Neural cell (in vitro differentiated cells): Measurements from ENCODE around the gene NRL. TPM values are rescaled to one million over a fixed set of nuclear protein-coding genes. Genes with fewer than 3 reads are reported as not detected.
"Not testable (repeated sequence)": the region's sequence is repeated elsewhere in the genome, so short reads cannot be mapped to it uniquely, and the experiment has no call there.

ENCODE experiments used
- H2AFZ ChIP-seq: fragments of 200-600, 300-800 bp; sonication (generic), shearing (Covaris generic); 2 replicates; pipeline ENCODE4 v1.6.0; 2014; ENCODE audit warnings: low read depth, mild to moderate bottlenecking, antibody characterized with exemption, low read length, moderate library complexity
- H3F3A ChIP-seq: fragments of 200-600 bp; shearing (Covaris generic); 2 replicates; pipeline ENCODE4 v1.6.1; 2016; ENCODE audit warnings: mild to moderate bottlenecking, moderate library complexity, mixed read lengths, antibody characterized with exemption, low read length; ENCODE audit not compliant: insufficient read depth, poor library complexity, severe bottlenecking
- H3K27ac ChIP-seq: fragments of 200-600, 300-800 bp; sonication (generic), shearing (Covaris generic); 2 replicates; pipeline ENCODE4 v1.5.1; 2014; ENCODE audit warnings: mild to moderate bottlenecking, low read length, moderate library complexity
- H3K27me3 ChIP-seq: fragments of 300-800, 200-600 bp; sonication (generic), shearing (Covaris generic); 2 replicates; pipeline ENCODE4 v1.6.0; 2014; ENCODE audit warnings: mild to moderate bottlenecking, low read depth, low read length, moderate library complexity; ENCODE audit not compliant: insufficient read depth
- H3K36me3 ChIP-seq: fragments of 300-800, 200-600 bp; sonication (generic), shearing (Covaris generic); 2 replicates; pipeline ENCODE4 v1.5.1; 2014; ENCODE audit warnings: mild to moderate bottlenecking, antibody characterized with exemption, low read length, moderate library complexity; ENCODE audit not compliant: insufficient read depth
- H3K4me2 ChIP-seq: fragments of 300-800, 200-600 bp; sonication (generic), shearing (Covaris generic); 2 replicates; pipeline ENCODE4 v1.6.0; 2014; ENCODE audit warnings: mild to moderate bottlenecking, low read length
- H3K4me3 ChIP-seq: fragments of 300-800, 200-600 bp; sonication (generic), shearing (Covaris generic); 2 replicates; pipeline ENCODE4 v1.5.1; 2014; ENCODE audit warnings: mild to moderate bottlenecking, low read length, moderate library complexity
- H3K79me2 ChIP-seq: fragments of 200-600 bp; shearing (Covaris generic); replicated peaks from 2 replicates; pipeline ENCODE4 v1.6.0; 2014; ENCODE audit warnings: mild to moderate bottlenecking, low read length, moderate library complexity; ENCODE audit not compliant: insufficient read depth
- H3K9ac ChIP-seq: fragments of 300-800, 200-600 bp; sonication (generic), shearing (Covaris generic); 2 replicates; pipeline ENCODE4 v1.6.1; 2016; ENCODE audit warnings: mild to moderate bottlenecking, low read length, mixed read lengths
- H3K9me2 ChIP-seq: fragments of 200-600 bp; shearing (Covaris generic); 2 replicates; pipeline ENCODE4 v1.6.1; 2016; ENCODE audit warnings: mild to moderate bottlenecking, low read length, mixed read lengths; ENCODE audit not compliant: insufficient read depth
- H3K9me3 ChIP-seq: fragments of 200-600, 300-800 bp; sonication (generic), shearing (Covaris generic); 2 replicates; pipeline ENCODE4 v1.6.1; 2016; ENCODE audit warnings: mild to moderate bottlenecking, mixed run types, low read length, moderate library complexity, mixed read lengths
- H4K20me1 ChIP-seq: fragments of 200-600 bp; shearing (Covaris generic); 2 replicates; pipeline ENCODE4 v1.6.1; 2016; ENCODE audit warnings: mild to moderate bottlenecking, mixed run types; ENCODE audit not compliant: insufficient read depth
- CTCF ChIP-seq: fragments of 450-650 bp; IDR thresholded peaks from 2 replicates; pipeline ENCODE4 v1.5.1; 2014; ENCODE audit warnings: antibody characterized with exemption, mild to moderate bottlenecking, moderate library complexity; ENCODE audit not compliant: poor library complexity, severe bottlenecking
- EP300 ChIP-seq: fragments of 450-650 bp; conservative IDR thresholded peaks from 2 replicates; pipeline ENCODE4 v1.6.1; 2014; ENCODE audit warnings: antibody characterized with exemption, mild to moderate bottlenecking, moderate library complexity; ENCODE audit not compliant: poor library complexity, severe bottlenecking
- EZH2 ChIP-seq: fragments of 200-600, 300-800 bp; shearing (Covaris generic), sonication (generic); IDR thresholded peaks from 2 replicates; pipeline ENCODE4 v1.6.1; 2014; ENCODE audit warnings: antibody characterized with exemption, low read length, borderline replicate concordance, mild to moderate bottlenecking; ENCODE audit not compliant: insufficient read depth, poor library complexity, severe bottlenecking
- MXI1 ChIP-seq: fragments of 450-650 bp; conservative IDR thresholded peaks from 2 replicates; pipeline ENCODE4 v1.6.1; 2014; ENCODE audit warnings: antibody characterized with exemption, mild to moderate bottlenecking; ENCODE audit not compliant: poor library complexity, severe bottlenecking
- POLR2AphosphoS5 ChIP-seq: IDR thresholded peaks from 2 replicates; pipeline ENCODE4 v1.6.1; 2012
- RAD21 ChIP-seq: fragments of 450-650 bp; conservative IDR thresholded peaks from 2 replicates; pipeline ENCODE4 v1.6.1; 2014; ENCODE audit warnings: antibody characterized with exemption, mild to moderate bottlenecking, moderate library complexity
- SMC3 ChIP-seq: fragments of 450-650 bp; conservative IDR thresholded peaks from 2 replicates; pipeline ENCODE4 v1.6.1; 2014; ENCODE audit warnings: antibody characterized with exemption, mild to moderate bottlenecking, moderate library complexity; ENCODE audit not compliant: poor library complexity
- TAF1 ChIP-seq: IDR thresholded peaks from 2 replicates; pipeline ENCODE4 v1.6.1; 2012; ENCODE audit warnings: low read depth
- polyA plus RNA-seq: library from polyadenylated mRNA; depleted of rRNA; stranded (reverse); fragments of >200 nt; gene quantifications from 2 replicates; pipeline ENCODE4 v1.2.3, GENCODE V29; 2014
- TF ChIP-seq, protein P1 (sequence below): IDR thresholded peaks from 2 replicates; pipeline ENCODE4 v1.6.1; 2012; ENCODE audit warnings: borderline replicate concordance

Gene NRL
- polyA plus RNA-seq, 1 donor from 2014 or later = 9.5 TPM

GRCh38 chr14:24051176-24051788 is 63.5 kb downstream of the NRL start:
- no peaks in the 10 kb centered on the region for H3F3A ChIP-seq
- no peaks in the 10 kb centered on the region for H3K36me3 ChIP-seq
- no peaks in the 10 kb centered on the region for H3K9me2 ChIP-seq
- H3K4me2 ChIP-seq = peak overlapping the region; percentile 82
- H3K79me2 ChIP-seq = peaks cover 11% of the 10 kb centered on the region
- H3K9ac ChIP-seq = peak overlapping the region; percentile 94
- peak overlapping the region; percentile 94 for H2AFZ ChIP-seq
- H4K20me1 ChIP-seq = no peaks in the 10 kb centered on the region
- no peaks in the 10 kb centered on the region for H3K9me3 ChIP-seq
- peak overlapping the region; percentile 82 for H3K27ac ChIP-seq
- TF ChIP-seq EP300 (no peak), MXI1 (no peak), CTCF (no peak), SMC3 (no peak), POLR2AphosphoS5 (no peak), RAD21 (no peak), EZH2 (no peak), TAF1 (no peak)
- TF ChIP-seq, protein P1, sequence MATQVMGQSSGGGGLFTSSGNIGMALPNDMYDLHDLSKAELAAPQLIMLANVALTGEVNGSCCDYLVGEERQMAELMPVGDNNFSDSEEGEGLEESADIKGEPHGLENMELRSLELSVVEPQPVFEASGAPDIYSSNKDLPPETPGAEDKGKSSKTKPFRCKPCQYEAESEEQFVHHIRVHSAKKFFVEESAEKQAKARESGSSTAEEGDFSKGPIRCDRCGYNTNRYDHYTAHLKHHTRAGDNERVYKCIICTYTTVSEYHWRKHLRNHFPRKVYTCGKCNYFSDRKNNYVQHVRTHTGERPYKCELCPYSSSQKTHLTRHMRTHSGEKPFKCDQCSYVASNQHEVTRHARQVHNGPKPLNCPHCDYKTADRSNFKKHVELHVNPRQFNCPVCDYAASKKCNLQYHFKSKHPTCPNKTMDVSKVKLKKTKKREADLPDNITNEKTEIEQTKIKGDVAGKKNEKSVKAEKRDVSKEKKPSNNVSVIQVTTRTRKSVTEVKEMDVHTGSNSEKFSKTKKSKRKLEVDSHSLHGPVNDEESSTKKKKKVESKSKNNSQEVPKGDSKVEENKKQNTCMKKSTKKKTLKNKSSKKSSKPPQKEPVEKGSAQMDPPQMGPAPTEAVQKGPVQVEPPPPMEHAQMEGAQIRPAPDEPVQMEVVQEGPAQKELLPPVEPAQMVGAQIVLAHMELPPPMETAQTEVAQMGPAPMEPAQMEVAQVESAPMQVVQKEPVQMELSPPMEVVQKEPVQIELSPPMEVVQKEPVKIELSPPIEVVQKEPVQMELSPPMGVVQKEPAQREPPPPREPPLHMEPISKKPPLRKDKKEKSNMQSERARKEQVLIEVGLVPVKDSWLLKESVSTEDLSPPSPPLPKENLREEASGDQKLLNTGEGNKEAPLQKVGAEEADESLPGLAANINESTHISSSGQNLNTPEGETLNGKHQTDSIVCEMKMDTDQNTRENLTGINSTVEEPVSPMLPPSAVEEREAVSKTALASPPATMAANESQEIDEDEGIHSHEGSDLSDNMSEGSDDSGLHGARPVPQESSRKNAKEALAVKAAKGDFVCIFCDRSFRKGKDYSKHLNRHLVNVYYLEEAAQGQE = no peak
- no peaks in the 10 kb centered on the region for H3K27me3 ChIP-seq
- H3K4me3 ChIP-seq = peak overlapping the region; percentile 99

DNA sequence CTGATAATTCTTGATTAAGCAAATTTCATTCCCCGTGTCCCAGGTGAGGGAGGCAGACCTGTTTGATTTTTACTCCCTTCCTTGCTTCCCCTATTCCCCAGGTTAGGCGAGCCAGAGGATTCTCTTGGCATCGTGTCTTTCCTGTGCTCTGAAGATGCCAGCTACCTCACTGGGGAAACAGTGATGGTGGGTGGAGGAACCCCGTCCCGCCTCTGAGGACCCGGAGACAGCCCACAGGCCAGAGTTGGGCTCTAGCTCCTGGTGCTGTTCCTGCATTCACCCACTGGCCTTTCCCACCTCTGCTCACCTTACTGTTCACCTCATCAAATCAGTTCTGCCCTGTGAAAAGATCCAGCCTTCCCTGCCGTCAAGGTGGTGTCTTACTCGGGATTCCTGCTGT is 64.0 kb downstream of the NRL start:
- H3F3A ChIP-seq, H2AFZ ChIP-seq, H3K4me2 ChIP-seq, H3K36me3 ChIP-seq, H3K27me3 ChIP-seq, H4K20me1 ChIP-seq, H3K9me2 ChIP-seq, H3K9me3 ChIP-seq, H3K27ac ChIP-seq: not testable (repeated sequence)
- H3K79me2 ChIP-seq = peaks cover 11% of the 10 kb centered on the region
- peak overlapping the region; percentile 94 for H3K9ac ChIP-seq
- H3K4me3 ChIP-seq = peak overlapping the region; percentile 99

DNA sequence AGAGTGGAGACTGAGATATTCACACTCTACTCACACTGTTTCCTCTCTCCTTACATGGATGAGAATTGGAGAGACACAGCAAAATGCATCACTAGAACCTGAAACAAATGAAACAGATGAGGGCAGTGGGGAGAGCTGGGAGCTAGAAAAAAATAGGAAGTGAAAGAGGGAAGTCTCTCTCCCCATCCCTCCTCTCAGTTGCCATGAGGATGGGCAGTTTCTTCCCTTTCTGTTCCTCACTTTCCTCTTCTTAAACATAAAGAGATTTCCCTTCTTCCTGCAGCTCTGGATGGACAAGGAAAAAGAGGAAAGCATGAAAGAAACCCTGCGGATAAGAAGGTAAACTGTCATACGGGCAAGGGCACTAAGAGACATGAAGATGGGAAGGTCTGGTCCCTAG is 65.7 kb downstream of the NRL start:
- not testable (repeated sequence) for H2AFZ ChIP-seq, H3K9ac ChIP-seq, H3K36me3 ChIP-seq, H3K4me2 ChIP-seq, H4K20me1 ChIP-seq, H3K9me3 ChIP-seq, H3K27me3 ChIP-seq, H3K4me3 ChIP-seq, H3K9me2 ChIP-seq, H3F3A ChIP-seq, H3K27ac ChIP-seq
- H3K79me2 ChIP-seq = peaks cover 11% of the 10 kb centered on the region
